Ishikawa (cell line): ENCODE results near the gene SEPTIN1.

ENCODE experiments used
- CEBPB ChIP-seq: IDR thresholded peaks from 2 replicates; pipeline ENCODE4 v1.6.1; 2012
- CREB1 ChIP-seq: IDR thresholded peaks from 2 replicates; pipeline ENCODE4 v1.6.1; 2012; ENCODE audit warnings: low read depth
- EGR1 ChIP-seq: IDR thresholded peaks from 2 replicates; pipeline ENCODE4 v1.6.1; 2012
- EP300 ChIP-seq: IDR thresholded peaks from 2 replicates; pipeline ENCODE4 v1.6.1; 2012; ENCODE audit warnings: borderline replicate concordance
- FOXM1 ChIP-seq: IDR thresholded peaks from 2 replicates; pipeline ENCODE4 v1.6.1; 2012; ENCODE audit warnings: low read depth, borderline replicate concordance
- MAX ChIP-seq: IDR thresholded peaks from 2 replicates; pipeline ENCODE4 v1.6.1; 2012
- NFIC ChIP-seq: IDR thresholded peaks from 2 replicates; pipeline ENCODE4 v1.6.1; 2012
- RAD21 ChIP-seq: IDR thresholded peaks from 2 replicates; pipeline ENCODE4 v1.6.1; 2012; ENCODE audit warnings: low read depth
- TAF1 ChIP-seq: IDR thresholded peaks from 2 replicates; pipeline ENCODE4 v1.6.1; 2012; ENCODE audit warnings: low read depth, mild to moderate bottlenecking
- TCF12 ChIP-seq: IDR thresholded peaks from 2 replicates; pipeline ENCODE4 v1.6.1; 2012; ENCODE audit warnings: low read depth
- TEAD4 ChIP-seq: IDR thresholded peaks from 2 replicates; pipeline ENCODE4 v1.6.1; 2012
- YY1 ChIP-seq: IDR thresholded peaks from 2 replicates; pipeline ENCODE4 v1.6.1; 2012; ENCODE audit warnings: low read depth
- ZBTB7A ChIP-seq: IDR thresholded peaks from 2 replicates; pipeline ENCODE4 v1.6.1; 2012; ENCODE audit warnings: low read depth
- TF ChIP-seq, protein P1 (sequence below): IDR thresholded peaks from 2 replicates; pipeline ENCODE4 v1.6.1; 2012
- TF ChIP-seq, protein P2 (sequence below): IDR thresholded peaks from 2 replicates; pipeline ENCODE4 v1.6.1; 2012; ENCODE audit warnings: low read depth, mild to moderate bottlenecking

SEPTIN1 gene

GRCh38 chr16:30355954-30356308 is 26.4 kb downstream of the SEPTIN1 start:
- TF ChIP-seq YY1 (no peak), MAX (peak; percentile 25; the same call in 1 of the 2 replicates), CEBPB (no peak), TAF1 (no peak)

- TF ChIP-seq, protein P1, sequence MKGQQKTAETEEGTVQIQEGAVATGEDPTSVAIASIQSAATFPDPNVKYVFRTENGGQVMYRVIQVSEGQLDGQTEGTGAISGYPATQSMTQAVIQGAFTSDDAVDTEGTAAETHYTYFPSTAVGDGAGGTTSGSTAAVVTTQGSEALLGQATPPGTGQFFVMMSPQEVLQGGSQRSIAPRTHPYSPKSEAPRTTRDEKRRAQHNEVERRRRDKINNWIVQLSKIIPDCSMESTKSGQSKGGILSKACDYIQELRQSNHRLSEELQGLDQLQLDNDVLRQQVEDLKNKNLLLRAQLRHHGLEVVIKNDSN: peak; percentile 96
- TF ChIP-seq YY1: peak; percentile 87
- TF ChIP-seq CREB1: peak; percentile 82
- no peak; the same call in 1 of the 2 replicates for TF ChIP-seq EP300
- TF ChIP-seq ZBTB7A: no peak
- peak; percentile 90 for TF ChIP-seq MAX
- TF ChIP-seq, protein P2, sequence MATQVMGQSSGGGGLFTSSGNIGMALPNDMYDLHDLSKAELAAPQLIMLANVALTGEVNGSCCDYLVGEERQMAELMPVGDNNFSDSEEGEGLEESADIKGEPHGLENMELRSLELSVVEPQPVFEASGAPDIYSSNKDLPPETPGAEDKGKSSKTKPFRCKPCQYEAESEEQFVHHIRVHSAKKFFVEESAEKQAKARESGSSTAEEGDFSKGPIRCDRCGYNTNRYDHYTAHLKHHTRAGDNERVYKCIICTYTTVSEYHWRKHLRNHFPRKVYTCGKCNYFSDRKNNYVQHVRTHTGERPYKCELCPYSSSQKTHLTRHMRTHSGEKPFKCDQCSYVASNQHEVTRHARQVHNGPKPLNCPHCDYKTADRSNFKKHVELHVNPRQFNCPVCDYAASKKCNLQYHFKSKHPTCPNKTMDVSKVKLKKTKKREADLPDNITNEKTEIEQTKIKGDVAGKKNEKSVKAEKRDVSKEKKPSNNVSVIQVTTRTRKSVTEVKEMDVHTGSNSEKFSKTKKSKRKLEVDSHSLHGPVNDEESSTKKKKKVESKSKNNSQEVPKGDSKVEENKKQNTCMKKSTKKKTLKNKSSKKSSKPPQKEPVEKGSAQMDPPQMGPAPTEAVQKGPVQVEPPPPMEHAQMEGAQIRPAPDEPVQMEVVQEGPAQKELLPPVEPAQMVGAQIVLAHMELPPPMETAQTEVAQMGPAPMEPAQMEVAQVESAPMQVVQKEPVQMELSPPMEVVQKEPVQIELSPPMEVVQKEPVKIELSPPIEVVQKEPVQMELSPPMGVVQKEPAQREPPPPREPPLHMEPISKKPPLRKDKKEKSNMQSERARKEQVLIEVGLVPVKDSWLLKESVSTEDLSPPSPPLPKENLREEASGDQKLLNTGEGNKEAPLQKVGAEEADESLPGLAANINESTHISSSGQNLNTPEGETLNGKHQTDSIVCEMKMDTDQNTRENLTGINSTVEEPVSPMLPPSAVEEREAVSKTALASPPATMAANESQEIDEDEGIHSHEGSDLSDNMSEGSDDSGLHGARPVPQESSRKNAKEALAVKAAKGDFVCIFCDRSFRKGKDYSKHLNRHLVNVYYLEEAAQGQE: 0 out of 2 replicates have a peak, but pooled peaks have one; percentile 16
- no peak for TF ChIP-seq FOXM1
- TF ChIP-seq TEAD4: peak; percentile 76
- peak; percentile 50; the same call in 1 of the 2 replicates for TF ChIP-seq TCF12
- TF ChIP-seq NFIC: no peak
- TF ChIP-seq TAF1: peak; percentile 78
- TF ChIP-seq EGR1: peak; percentile 74
Observed at GRCh38 chr16:30355144-30355953, 27.0 kb downstream of the SEPTIN1 start, which contains the start of gene CD2BP2. CD2BP2 (minus strand) TSS chr16:30355308; CDS start chr16:30354681, 627 bp downstream.

- TF ChIP-seq CEBPB (no peak), FOXM1 (no peak), TEAD4 (no peak), TCF12 (no peak), EP300 (no peak), ZBTB7A (peak; percentile 50)
- TF ChIP-seq, protein P1: peak; percentile 57
Observed at GRCh38 chr16:30354423-30355143, 27.8 kb downstream of the SEPTIN1 start.

- TF ChIP-seq NFIC: no peak
- no peak for TF ChIP-seq MAX
- TF ChIP-seq RAD21: no peak
- no peak for TF ChIP-seq TAF1
- TF ChIP-seq, protein P1: no peak
- no peak for TF ChIP-seq CEBPB
- TF ChIP-seq YY1: no peak
- no peak for TF ChIP-seq TCF12
Observed at GRCh38 chr16:30353438-30354129, 28.8 kb downstream of the SEPTIN1 start.

DNA sequence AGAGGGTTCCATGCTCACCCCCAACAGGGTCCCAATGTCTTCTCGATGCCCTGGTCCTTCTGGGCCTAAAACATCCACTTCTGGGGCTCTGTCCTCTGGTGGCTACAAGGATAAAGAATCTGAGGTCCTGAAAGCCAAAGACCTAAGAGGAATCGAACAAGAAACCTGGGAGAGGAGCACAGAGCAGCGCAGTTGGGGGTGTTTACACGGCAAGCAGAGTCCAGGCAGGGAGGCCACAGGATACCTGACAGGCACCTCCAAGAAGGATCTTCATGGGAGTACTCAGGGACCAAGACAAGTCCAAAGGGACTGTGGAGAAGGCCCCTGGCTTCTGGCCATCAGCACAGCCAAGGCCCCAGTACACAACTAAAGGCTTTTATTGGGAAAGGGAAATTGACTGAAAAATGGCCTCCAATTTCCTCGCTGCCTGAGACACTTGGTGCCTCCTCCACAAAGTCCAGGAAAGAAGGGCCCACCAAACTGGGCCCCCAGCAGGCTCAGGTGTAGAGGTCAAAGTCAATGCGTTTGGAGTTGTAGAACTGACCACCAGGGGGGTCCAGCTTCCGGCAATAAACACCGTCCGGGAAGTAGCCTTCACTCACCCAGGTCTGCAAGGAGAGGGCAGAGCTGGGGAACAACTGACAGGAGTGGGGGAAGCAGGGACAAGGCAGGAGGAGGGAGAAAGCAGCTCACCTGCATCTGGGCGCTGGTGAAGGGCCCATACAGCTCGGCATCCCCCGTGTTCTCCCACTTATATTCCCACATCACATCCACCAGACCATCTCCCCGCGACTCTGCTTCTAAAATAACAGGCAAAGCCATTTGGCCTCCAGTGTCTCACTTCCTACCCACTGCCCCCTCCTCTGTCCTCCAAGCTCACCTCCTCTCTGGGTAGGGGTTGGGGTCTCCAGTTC is 29.6 kb downstream of the SEPTIN1 start:
- TF ChIP-seq EGR1: no peak
- TF ChIP-seq, protein P1: no peak
- TF ChIP-seq, protein P2: no peak
- TF ChIP-seq YY1: no peak
- no peak for TF ChIP-seq FOXM1
- no peak for TF ChIP-seq TCF12
- TF ChIP-seq CEBPB: no peak
- no peak for TF ChIP-seq TEAD4
- TF ChIP-seq TAF1: no peak
- no peak for TF ChIP-seq CREB1
- no peak for TF ChIP-seq RAD21
- TF ChIP-seq EP300: no peak
- no peak for TF ChIP-seq NFIC
- no peak for TF ChIP-seq ZBTB7A
- no peak for TF ChIP-seq MAX
